CD4-positive, alpha-beta T cell (primary cell): Measurements from ENCODE around the gene TIPRL. TPM values are rescaled to one million over a fixed set of nuclear protein-coding genes. Genes with fewer than 3 reads are reported as not detected.

Experiments used
- ATAC-seq: fragments of 200-7000 bp; cut with Tn5 transposase; one replicate; pipeline ENCODE4 v1.10.0; 2022; ENCODE audit warnings: mild to moderate bottlenecking; ENCODE audit not compliant: poor library complexity
- CTCF ChIA-PET: fragments of 350-600 bp; sonication (Branson Sonifier 250); formaldehyde crosslinking; loops from one replicate; lab custom pipeline; 2021; ENCODE audit warnings: antibody characterized with exemption, inconsistent platforms; lab: Charles Lee
- POLR2A ChIA-PET: fragments of 350-600 bp; sonication (Branson Sonifier 250); formaldehyde crosslinking; loops from one replicate; lab custom pipeline; 2021; ENCODE audit warnings: antibody characterized with exemption, inconsistent platforms; lab: Charles Lee
- DNase-seq, 14 experiments: peaks; one replicate each; pipeline ENCODE4 v3.0.0-alpha.2; 2013 to 2020; ENCODE audit warnings: mixed read lengths in 2 of 14
- H3K27ac ChIP-seq, 2 donors: one replicate each; pipeline versions ENCODE4 v1.5.1 to v1.7.0; 2013; ENCODE audit warnings: low read length in 2 of 2, low read depth in 1 of 2, mild to moderate bottlenecking in 1 of 2
- H3K27me3 ChIP-seq, 2 experiments: 1 replicate in 1 of 2; 2 replicates in 1 of 2; pipeline versions ENCODE4 v1.6.1 to v1.7.0; 2013; ENCODE audit warnings: low read length in 2 of 2, control low read depth in 1 of 2, mild to moderate bottlenecking in 1 of 2, moderate library complexity in 1 of 2; ENCODE audit not compliant: insufficient read depth in 2 of 2, control insufficient read depth in 1 of 2
- H3K36me3 ChIP-seq: one replicate; pipeline ENCODE4 v1.6.1; 2013; ENCODE audit warnings: low read length, control low read depth; ENCODE audit not compliant: insufficient read depth
- H3K4me1 ChIP-seq: one replicate; pipeline ENCODE4 v1.6.1; 2013; ENCODE audit warnings: low read length, control low read depth; ENCODE audit not compliant: insufficient read depth
- H3K4me3 ChIP-seq: one replicate; pipeline ENCODE4 v1.5.1; 2013; ENCODE audit warnings: mild to moderate bottlenecking, low read length, moderate library complexity
- H3K9me3 ChIP-seq, 2 experiments: 1 replicate in 1 of 2; 2 replicates in 1 of 2; pipeline versions ENCODE4 v1.6.1 to v1.7.0; 2013; ENCODE audit warnings: low read length in 2 of 2, mild to moderate bottlenecking in 2 of 2, control low read depth in 1 of 2, moderate library complexity in 1 of 2; ENCODE audit not compliant: control insufficient read depth in 1 of 2, insufficient read depth in 1 of 2
- H3K27ac Mint-ChIP-seq: one replicate; pipeline ENCODE4 v1.8.0; 2020; ENCODE audit warnings: mixed read lengths
- H3K27me3 Mint-ChIP-seq: one replicate; pipeline ENCODE4 v1.8.0; 2021; ENCODE audit warnings: mixed read lengths
- H3K36me3 Mint-ChIP-seq: one replicate; pipeline ENCODE4 v1.8.0; 2021; ENCODE audit warnings: low read depth, mixed read lengths
- H3K4me1 Mint-ChIP-seq: one replicate; pipeline ENCODE4 v1.8.0; 2021; ENCODE audit warnings: low read depth, mixed read lengths
- H3K4me3 Mint-ChIP-seq: one replicate; pipeline ENCODE4 v1.8.0; 2020; ENCODE audit warnings: mild to moderate bottlenecking, mixed read lengths
- H3K9me3 Mint-ChIP-seq: one replicate; pipeline ENCODE4 v1.8.0; 2020; ENCODE audit warnings: mixed read lengths
- CTCF ChIP-seq: fragments of 200-600 bp; IDR thresholded peaks from one replicate; pipeline ENCODE4 v1.8.0; 2022; ENCODE audit warnings: antibody characterized with exemption, mild to moderate bottlenecking
- intact Hi-C, 2 experiments: fragments of 100-400 bp; cut with DNase I in 1 of 2; cut with micrococcal nuclease in 1 of 2; formaldehyde crosslinking; loops; one replicate each; pipeline versions ENCODE4 v1.15.1 to v1.9.0; 2023 to 2025; cut with DNase I, micrococcal nuclease
- total RNA-seq, 174 experiments: library from RNA in 2 of 174; stranded (reverse) in 2 of 174; gene quantifications; one replicate each; pipeline ENCODE4 v1.2.3 and lab custom pipeline; 2021 to 2026

The TIPRL gene
- total RNA-seq, 2 experiments from 2014 or later: 15.8 to 16.4 TPM

- ChIA-PET CTCF (no interaction called here), POLR2A (no interaction called here)
- Histone ChIP-seq H3K36me3 (no peaks in the 10 kb centered on the region), H3K9me3 (peaks cover 16 to 30% of the 10 kb centered on the region in 2 experiments), H3K27me3 (peaks cover 0 to 4% of the 10 kb centered on the region in 2 experiments), H3K27ac (no peak overlapping the region), H3K4me3 (no peak overlapping the region), H3K4me1 (no peaks in the 10 kb centered on the region)
- H3K4me1 Mint-ChIP-seq: no peaks in the 10 kb centered on the region
- no peak for DNase-seq
- peaks cover 24% of the 10 kb centered on the region for H3K9me3 Mint-ChIP-seq
- no peak overlapping the region for H3K4me3 Mint-ChIP-seq
- peaks cover 11% of the 10 kb centered on the region for H3K36me3 Mint-ChIP-seq
- H3K27ac Mint-ChIP-seq: no peak overlapping the region
- H3K27me3 Mint-ChIP-seq: peaks cover 32% of the 10 kb centered on the region
- ATAC-seq: no peak
- TF ChIP-seq CTCF: no peak
- intact Hi-C loops: no loop called here
Observed at GRCh38 chr1:168157638-168158037, 21.1 kb upstream of the TIPRL start.

- peaks cover 45% of the 10 kb centered on the region for H3K27me3 Mint-ChIP-seq
- ChIA-PET POLR2A (no interaction called here), CTCF (no interaction called here)
- Histone ChIP-seq H3K4me3 (no peak overlapping the region), H3K4me1 (no peaks in the 10 kb centered on the region), H3K9me3 (peaks cover 16 to 30% of the 10 kb centered on the region in 2 experiments), H3K36me3 (no peaks in the 10 kb centered on the region), H3K27ac (no peak overlapping the region), H3K27me3 (peaks cover 0 to 4% of the 10 kb centered on the region in 2 experiments)
- peaks cover 11% of the 10 kb centered on the region for H3K36me3 Mint-ChIP-seq
- H3K27ac Mint-ChIP-seq: no peak overlapping the region
- intact Hi-C loops: no loop called here
- H3K4me1 Mint-ChIP-seq: no peaks in the 10 kb centered on the region
- peaks cover 24% of the 10 kb centered on the region for H3K9me3 Mint-ChIP-seq
- H3K4me3 Mint-ChIP-seq: no peak overlapping the region
- DNase-seq (no peak), ATAC-seq (no peak)
- TF ChIP-seq CTCF: no peak
Observed at GRCh38 chr1:168159251-168159650, 19.5 kb upstream of the TIPRL start.

GRCh38 chr1:168159979-168160378 is 18.8 kb upstream of the TIPRL start:
- ATAC-seq (no peak), DNase-seq (no peak)
- Histone ChIP-seq H3K4me1 (no peaks in the 10 kb centered on the region), H3K27me3 (peaks cover 0 to 4% of the 10 kb centered on the region in 2 experiments), H3K27ac (no peak overlapping the region), H3K4me3 (no peak overlapping the region), H3K36me3 (no peaks in the 10 kb centered on the region), H3K9me3 (peaks cover 16 to 30% of the 10 kb centered on the region in 2 experiments)
- Mint-ChIP-seq H3K27me3 (peaks cover 45% of the 10 kb centered on the region), H3K36me3 (peaks cover 11% of the 10 kb centered on the region), H3K9me3 (peaks cover 24% of the 10 kb centered on the region), H3K4me1 (no peaks in the 10 kb centered on the region), H3K4me3 (no peak overlapping the region), H3K27ac (no peak overlapping the region)
- POLR2A ChIA-PET: no interaction called here
- CTCF ChIA-PET: no interaction called here
- no peak for TF ChIP-seq CTCF
- intact Hi-C loops: no loop called here
